Ishikawa (cell line): ENCODE measurements around the gene KRT35.

Experiments used
- CEBPB ChIP-seq: IDR thresholded peaks from 2 replicates; pipeline ENCODE4 v1.6.1; 2012
- CREB1 ChIP-seq: IDR thresholded peaks from 2 replicates; pipeline ENCODE4 v1.6.1; 2012; ENCODE audit warnings: low read depth
- EP300 ChIP-seq: IDR thresholded peaks from 2 replicates; pipeline ENCODE4 v1.6.1; 2012; ENCODE audit warnings: borderline replicate concordance
- RAD21 ChIP-seq: IDR thresholded peaks from 2 replicates; pipeline ENCODE4 v1.6.1; 2012; ENCODE audit warnings: low read depth
- TAF1 ChIP-seq: IDR thresholded peaks from 2 replicates; pipeline ENCODE4 v1.6.1; 2012; ENCODE audit warnings: low read depth, mild to moderate bottlenecking
- TEAD4 ChIP-seq: IDR thresholded peaks from 2 replicates; pipeline ENCODE4 v1.6.1; 2012
- YY1 ChIP-seq: IDR thresholded peaks from 2 replicates; pipeline ENCODE4 v1.6.1; 2012; ENCODE audit warnings: low read depth
- ZBTB7A ChIP-seq: IDR thresholded peaks from 2 replicates; pipeline ENCODE4 v1.6.1; 2012; ENCODE audit warnings: low read depth
- TF ChIP-seq, protein P1 (sequence below): IDR thresholded peaks from 2 replicates; pipeline ENCODE4 v1.6.1; 2012
- TF ChIP-seq, protein P2 (sequence below): IDR thresholded peaks from 2 replicates; pipeline ENCODE4 v1.6.1; 2012; ENCODE audit warnings: low read depth, mild to moderate bottlenecking
- TF ChIP-seq, protein P3 (sequence below): IDR thresholded peaks from 2 replicates; pipeline ENCODE4 v1.6.1; 2012

DNA sequence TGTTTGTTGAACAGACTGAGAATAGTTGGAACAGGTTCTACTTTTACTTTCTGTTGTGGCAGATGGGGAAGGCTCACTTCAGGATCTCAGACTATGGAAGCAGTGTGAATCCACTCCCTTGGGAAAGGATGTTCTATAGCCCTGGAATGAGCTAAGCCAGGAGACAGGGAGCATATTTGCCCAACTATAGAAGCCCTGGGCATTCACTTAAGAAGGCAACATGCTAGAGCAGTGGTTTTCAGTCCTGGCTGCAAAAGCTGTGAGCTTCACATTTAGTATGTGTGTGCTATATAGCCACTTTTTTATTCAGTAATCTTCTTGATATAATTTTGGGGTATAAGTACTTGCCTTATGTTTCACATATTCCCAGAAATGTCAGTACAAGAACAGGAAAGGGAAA, 12.6 kb downstream of the KRT35 start:
- TF ChIP-seq TAF1 (no peak), EP300 (no peak), CREB1 (no peak), YY1 (no peak), ZBTB7A (no peak), TEAD4 (no peak), CEBPB (no peak), RAD21 (no peak)
- TF ChIP-seq, protein P1, sequence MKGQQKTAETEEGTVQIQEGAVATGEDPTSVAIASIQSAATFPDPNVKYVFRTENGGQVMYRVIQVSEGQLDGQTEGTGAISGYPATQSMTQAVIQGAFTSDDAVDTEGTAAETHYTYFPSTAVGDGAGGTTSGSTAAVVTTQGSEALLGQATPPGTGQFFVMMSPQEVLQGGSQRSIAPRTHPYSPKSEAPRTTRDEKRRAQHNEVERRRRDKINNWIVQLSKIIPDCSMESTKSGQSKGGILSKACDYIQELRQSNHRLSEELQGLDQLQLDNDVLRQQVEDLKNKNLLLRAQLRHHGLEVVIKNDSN = no peak
- TF ChIP-seq, protein P2, sequence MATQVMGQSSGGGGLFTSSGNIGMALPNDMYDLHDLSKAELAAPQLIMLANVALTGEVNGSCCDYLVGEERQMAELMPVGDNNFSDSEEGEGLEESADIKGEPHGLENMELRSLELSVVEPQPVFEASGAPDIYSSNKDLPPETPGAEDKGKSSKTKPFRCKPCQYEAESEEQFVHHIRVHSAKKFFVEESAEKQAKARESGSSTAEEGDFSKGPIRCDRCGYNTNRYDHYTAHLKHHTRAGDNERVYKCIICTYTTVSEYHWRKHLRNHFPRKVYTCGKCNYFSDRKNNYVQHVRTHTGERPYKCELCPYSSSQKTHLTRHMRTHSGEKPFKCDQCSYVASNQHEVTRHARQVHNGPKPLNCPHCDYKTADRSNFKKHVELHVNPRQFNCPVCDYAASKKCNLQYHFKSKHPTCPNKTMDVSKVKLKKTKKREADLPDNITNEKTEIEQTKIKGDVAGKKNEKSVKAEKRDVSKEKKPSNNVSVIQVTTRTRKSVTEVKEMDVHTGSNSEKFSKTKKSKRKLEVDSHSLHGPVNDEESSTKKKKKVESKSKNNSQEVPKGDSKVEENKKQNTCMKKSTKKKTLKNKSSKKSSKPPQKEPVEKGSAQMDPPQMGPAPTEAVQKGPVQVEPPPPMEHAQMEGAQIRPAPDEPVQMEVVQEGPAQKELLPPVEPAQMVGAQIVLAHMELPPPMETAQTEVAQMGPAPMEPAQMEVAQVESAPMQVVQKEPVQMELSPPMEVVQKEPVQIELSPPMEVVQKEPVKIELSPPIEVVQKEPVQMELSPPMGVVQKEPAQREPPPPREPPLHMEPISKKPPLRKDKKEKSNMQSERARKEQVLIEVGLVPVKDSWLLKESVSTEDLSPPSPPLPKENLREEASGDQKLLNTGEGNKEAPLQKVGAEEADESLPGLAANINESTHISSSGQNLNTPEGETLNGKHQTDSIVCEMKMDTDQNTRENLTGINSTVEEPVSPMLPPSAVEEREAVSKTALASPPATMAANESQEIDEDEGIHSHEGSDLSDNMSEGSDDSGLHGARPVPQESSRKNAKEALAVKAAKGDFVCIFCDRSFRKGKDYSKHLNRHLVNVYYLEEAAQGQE = no peak
- TF ChIP-seq, protein P3, sequence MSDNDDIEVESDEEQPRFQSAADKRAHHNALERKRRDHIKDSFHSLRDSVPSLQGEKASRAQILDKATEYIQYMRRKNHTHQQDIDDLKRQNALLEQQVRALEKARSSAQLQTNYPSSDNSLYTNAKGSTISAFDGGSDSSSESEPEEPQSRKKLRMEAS = no peak
